Activated CD8-positive, alpha-beta memory T cell treated with anti-CD3 and anti-CD28 coated beads, Interleukin-2, amount 50 U/mL, for 4 hours (primary cell): ENCODE data around the gene DRD1.
"Not testable (repeated sequence)": the region's sequence is repeated elsewhere in the genome, so short reads cannot be mapped to it uniquely, and the experiment has no call there.

ENCODE experiments used
- DNase-seq: peaks from one replicate; pipeline ENCODE4 v3.0.0-alpha.2; 2020

Gene DRD1

GRCh38 chr5:175467983-175468690 lies 24.2 kb upstream of the DRD1 start:
- DNase-seq = no peak

GRCh38 chr5:175466700-175467318 lies 22.8 kb upstream of the DRD1 start:
- DNase-seq = no peak

GRCh38 chr5:175465282-175465681 lies 21.3 kb upstream of the DRD1 start:
- DNase-seq = no peak

- DNase-seq = no peak
These were observed 20.9 kb upstream of the DRD1 start for GRCh38 chr5:175464942-175465233.

GRCh38 chr5:175464074-175464941 lies 20.3 kb upstream of the DRD1 start:
- peak; percentile 69 for DNase-seq

GRCh38 chr5:175463641-175464040 lies 19.7 kb upstream of the DRD1 start:
- DNase-seq = no peak

- DNase-seq = no peak
These were observed 17.4 kb upstream of the DRD1 start for GRCh38 chr5:175461370-175461769.

GRCh38 chr5:175460552-175460951 lies 16.6 kb upstream of the DRD1 start:
- DNase-seq = no peak

GRCh38 chr5:175460126-175460525 lies 16.1 kb upstream of the DRD1 start:
- no peak for DNase-seq

GRCh38 chr5:175457466-175457865 lies 13.5 kb upstream of the DRD1 start:
- no peak for DNase-seq

GRCh38 chr5:175456105-175456742 lies 12.2 kb upstream of the DRD1 start:
- DNase-seq = no peak

- not testable (repeated sequence) for DNase-seq
These were observed 10.4 kb upstream of the DRD1 start for GRCh38 chr5:175454338-175454737.

GRCh38 chr5:175452166-175452565 lies 8.2 kb upstream of the DRD1 start:
- no peak for DNase-seq

GRCh38 chr5:175448276-175448675 lies 4.3 kb upstream of the DRD1 start:
- no peak for DNase-seq

- no peak for DNase-seq
These were observed 3.6 kb upstream of the DRD1 start for GRCh38 chr5:175447571-175447970.

- DNase-seq = not testable (repeated sequence)
These were observed 2.4 kb upstream of the DRD1 start for GRCh38 chr5:175446378-175446777.

- no peak for DNase-seq
These were observed 999 bp upstream of the DRD1 start for GRCh38 chr5:175444905-175445456.

GRCh38 chr5:175443514-175444059 lies 395 bp downstream of the DRD1 start:
- no peak for DNase-seq

GRCh38 chr5:175438234-175438857 lies 5.6 kb downstream of the DRD1 start:
- DNase-seq = no peak

GRCh38 chr5:175436359-175436758 lies 7.6 kb downstream of the DRD1 start:
- no peak for DNase-seq

GRCh38 chr5:175434800-175435199 lies 9.2 kb downstream of the DRD1 start:
- no peak for DNase-seq

GRCh38 chr5:175427762-175428161 lies 16.2 kb downstream of the DRD1 start:
- DNase-seq = no peak
